Frontal cortex (tissue), 4 donors: ENCODE measurements around the gene PIWIL1. TPM values are rescaled to one million over a fixed set of nuclear protein-coding genes. Genes with fewer than 3 reads are reported as not detected.

Experiments
- DNase-seq, 2 donors: peaks; one replicate each; pipeline ENCODE4 v3.0.0; 2012; ENCODE audit warnings: low spot score in 2 of 2
- FAIRE-seq: peaks from 2 replicates; lab custom pipeline; 2012; peaks lifted over from hg19 to GRCh38; lab: Jason Lieb, UNC
- total RNA-seq: library from RNA; depleted of rRNA; stranded (reverse); fragments of >200 nt; gene quantifications from one replicate; pipeline ENCODE4 v1.2.3, GENCODE V29; 2014
- donor health status: control.
- donor health status: control.
- donor health status: control.

The PIWIL1 gene
- total RNA-seq, 1 donor from 2014 or later = not detected

DNA sequence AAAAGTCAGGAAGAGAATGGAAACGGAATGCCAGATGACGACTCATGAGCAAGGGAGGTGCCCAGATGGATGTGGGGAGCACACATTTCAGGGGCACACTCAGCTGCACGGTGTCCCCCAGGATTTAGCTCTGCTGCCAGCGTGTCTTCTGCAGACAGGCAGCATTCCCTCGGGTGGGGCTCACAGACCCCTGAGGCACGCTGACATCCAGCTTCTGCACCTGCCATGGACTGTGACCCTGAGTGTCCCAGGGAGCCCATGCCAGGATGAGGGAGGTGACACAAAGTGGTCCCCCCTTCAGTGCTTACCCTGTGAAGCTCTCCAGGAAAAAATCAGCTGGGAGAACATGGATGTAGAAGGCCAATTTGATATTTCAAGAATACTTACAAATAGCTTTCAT is 84.2 kb downstream of the PIWIL1 start:
- DNase-seq = no peak
- no peak for FAIRE-seq

Other genes starting within 250 kb of the PIWIL1 start
- 0.41 TPM for gene FZD10, start 175.4 kb upstream of the PIWIL1 start, total RNA-seq